ENCODE data around the gene PHGDH. TPM values are rescaled to one million over a fixed set of nuclear protein-coding genes. Genes with fewer than 3 reads are reported as not detected.
"Not testable (repeated sequence)": the region's sequence is repeated elsewhere in the genome, so short reads cannot be mapped to it uniquely, and the experiment has no call there.

Gene PHGDH
- total RNA-seq, 4 donors from 2014 or later, result 6.4 to 120 (median 34.6) TPM

DNA sequence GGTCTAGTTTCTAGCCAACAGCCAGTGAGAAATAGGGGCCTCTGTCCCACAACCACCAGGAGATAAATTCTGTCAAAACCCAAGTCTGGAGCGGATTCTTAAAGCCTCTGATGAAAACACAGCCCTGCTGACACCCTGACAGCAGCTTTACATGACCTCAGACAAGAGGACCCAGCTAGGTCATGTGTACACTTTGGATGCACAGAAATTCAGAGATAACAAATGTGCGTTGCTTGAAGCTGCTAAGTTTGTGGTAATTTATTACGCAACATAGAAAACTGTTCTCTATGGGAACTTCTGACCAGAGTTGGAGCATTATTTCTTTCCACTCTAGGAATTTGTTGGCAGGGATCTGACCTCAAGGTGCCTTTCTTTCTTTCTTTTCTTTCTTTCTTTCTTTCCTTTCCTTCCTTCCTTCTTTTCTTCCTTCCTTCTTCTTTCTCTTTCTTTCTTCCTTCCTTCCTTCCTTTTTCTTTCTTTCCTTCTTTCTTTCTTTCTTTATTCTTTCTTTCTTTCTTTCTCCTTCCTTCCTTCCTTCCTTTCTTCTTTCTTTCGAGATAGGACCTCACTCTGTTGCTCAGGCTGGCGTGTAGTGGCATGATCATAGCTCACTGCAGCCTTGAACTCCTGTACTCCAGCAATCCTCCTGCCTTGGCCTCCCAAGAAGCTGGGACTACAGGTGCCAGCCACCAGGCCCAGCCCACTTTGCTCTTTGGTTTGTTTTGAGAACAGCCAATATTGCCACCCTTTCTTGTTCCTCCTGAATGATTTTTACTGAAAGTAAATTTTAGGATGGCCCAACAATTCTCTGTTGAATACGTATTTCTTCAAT is 71.8 kb downstream of the PHGDH start:
- no peak overlapping the region for H3K27ac ChIP-seq
- H3K4me1 ChIP-seq, result no peaks in the 10 kb centered on the region
- no peaks in the 10 kb centered on the region for H3K27me3 ChIP-seq
- no peaks in the 10 kb centered on the region for H3K36me3 ChIP-seq
- TF ChIP-seq POLR2A (IDR thresholded peaks at IDR 0.05), result no peak
- TF ChIP-seq, protein P1, sequence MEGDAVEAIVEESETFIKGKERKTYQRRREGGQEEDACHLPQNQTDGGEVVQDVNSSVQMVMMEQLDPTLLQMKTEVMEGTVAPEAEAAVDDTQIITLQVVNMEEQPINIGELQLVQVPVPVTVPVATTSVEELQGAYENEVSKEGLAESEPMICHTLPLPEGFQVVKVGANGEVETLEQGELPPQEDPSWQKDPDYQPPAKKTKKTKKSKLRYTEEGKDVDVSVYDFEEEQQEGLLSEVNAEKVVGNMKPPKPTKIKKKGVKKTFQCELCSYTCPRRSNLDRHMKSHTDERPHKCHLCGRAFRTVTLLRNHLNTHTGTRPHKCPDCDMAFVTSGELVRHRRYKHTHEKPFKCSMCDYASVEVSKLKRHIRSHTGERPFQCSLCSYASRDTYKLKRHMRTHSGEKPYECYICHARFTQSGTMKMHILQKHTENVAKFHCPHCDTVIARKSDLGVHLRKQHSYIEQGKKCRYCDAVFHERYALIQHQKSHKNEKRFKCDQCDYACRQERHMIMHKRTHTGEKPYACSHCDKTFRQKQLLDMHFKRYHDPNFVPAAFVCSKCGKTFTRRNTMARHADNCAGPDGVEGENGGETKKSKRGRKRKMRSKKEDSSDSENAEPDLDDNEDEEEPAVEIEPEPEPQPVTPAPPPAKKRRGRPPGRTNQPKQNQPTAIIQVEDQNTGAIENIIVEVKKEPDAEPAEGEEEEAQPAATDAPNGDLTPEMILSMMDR (IDR thresholded peaks at IDR 0.05), result no peak
- intact Hi-C loops (cut with DNase I; ENCODE audit: low total_unique reads), result no loop called here
- DNase-seq, result no peak
- no peak overlapping the region for H3K4me3 ChIP-seq
- no peaks in the 10 kb centered on the region for H3K9me3 ChIP-seq

DNA sequence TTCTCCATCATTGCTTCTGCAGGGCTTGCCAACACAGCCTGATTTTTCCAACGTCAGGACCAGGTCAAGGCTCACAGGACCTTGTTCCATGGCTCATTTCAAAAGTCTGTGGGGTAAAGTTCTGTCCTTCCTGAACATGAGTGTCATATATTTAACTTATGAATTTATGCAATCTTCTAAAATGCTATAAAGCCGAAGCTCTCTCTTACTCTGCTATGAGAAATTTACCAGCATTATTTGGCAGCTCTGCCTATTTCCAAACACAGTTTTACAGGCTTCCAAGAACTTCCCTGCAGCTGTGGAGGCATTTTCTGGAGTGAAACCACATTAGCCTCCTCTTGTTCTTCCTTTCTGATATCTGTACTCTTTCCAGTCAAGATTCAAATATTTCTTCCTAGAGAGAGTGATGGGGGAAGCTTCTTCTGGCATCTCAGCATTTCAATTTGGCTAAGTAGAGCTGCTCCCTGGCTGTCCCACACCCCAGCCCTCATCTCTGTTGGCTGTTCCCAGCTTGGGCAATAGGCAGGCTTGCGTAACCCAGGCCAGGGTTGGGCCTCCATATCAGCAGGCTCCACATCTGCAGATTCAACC is 72.6 kb downstream of the PHGDH start:
- Histone ChIP-seq H3K27me3 (no peaks in the 10 kb centered on the region), H3K9me3 (no peaks in the 10 kb centered on the region), H3K4me3 (no peak overlapping the region), H3K4me1 (no peaks in the 10 kb centered on the region), H3K36me3 (no peaks in the 10 kb centered on the region), H3K27ac (no peak overlapping the region)
- TF ChIP-seq POLR2A (IDR thresholded peaks at IDR 0.05), result no peak
- TF ChIP-seq, protein P1 (IDR thresholded peaks at IDR 0.05), result no peak
- peak; percentile 39 to 65 for DNase-seq
- intact Hi-C loops (cut with DNase I; ENCODE audit: low total_unique reads), result no loop called here

DNA sequence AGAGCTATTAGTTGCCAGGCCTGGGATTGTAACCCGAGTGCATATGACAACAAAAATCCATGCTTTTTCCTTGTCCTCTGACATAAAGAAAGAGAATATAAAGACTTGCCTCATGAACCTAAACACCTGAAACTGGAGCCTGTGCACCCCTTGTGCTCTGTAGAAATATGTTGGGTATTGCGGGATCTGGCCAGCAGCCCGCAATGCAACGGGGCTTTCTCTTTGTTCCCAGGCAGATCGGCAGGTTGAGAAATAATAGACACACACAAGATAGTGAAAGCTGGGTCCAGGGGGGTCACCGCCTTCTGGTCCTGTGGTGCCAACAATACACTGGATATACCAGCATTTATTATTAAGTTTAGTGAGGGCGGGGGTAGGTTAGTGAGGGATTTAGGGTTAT is 74.3 kb downstream of the PHGDH start:
- DNase-seq; H3K4me1 ChIP-seq; H3K9me3 ChIP-seq; H3K36me3 ChIP-seq; H3K27ac ChIP-seq; H3K27me3 ChIP-seq; intact Hi-C loops (cut with DNase I; ENCODE audit: low total_unique reads); H3K4me3 ChIP-seq: not testable (repeated sequence)

DNA sequence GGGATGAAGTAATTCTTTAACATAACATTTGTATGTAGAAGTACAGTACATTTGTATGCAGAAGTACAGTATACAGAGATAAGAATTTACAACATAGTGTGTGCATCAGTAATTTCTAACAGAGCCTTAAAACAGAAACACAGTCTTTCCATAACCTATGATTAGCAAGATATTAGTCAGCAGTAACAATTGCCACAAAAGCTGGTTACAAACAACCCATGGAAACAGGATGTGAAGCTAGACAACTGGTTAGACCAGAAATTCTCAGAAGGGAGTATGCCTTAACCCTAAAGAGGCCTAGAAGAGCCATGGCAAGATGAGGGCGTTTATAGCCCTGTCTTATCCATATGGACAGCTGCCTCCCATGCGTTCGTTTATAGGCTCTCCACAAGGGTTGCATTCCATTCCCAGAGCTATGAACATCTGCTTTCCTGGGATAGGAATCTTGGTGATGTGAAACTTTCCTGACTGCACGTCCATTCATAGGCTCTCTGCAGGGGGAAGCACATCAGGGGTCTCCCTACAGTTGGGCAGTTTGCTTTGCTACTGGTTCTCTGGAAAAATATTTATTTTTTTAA is 74.8 kb downstream of the PHGDH start:
- intact Hi-C loops (cut with DNase I; ENCODE audit: low total_unique reads); H3K4me1 ChIP-seq; DNase-seq; H3K4me3 ChIP-seq; H3K27ac ChIP-seq; H3K36me3 ChIP-seq; H3K27me3 ChIP-seq; H3K9me3 ChIP-seq: not testable (repeated sequence)

DNA sequence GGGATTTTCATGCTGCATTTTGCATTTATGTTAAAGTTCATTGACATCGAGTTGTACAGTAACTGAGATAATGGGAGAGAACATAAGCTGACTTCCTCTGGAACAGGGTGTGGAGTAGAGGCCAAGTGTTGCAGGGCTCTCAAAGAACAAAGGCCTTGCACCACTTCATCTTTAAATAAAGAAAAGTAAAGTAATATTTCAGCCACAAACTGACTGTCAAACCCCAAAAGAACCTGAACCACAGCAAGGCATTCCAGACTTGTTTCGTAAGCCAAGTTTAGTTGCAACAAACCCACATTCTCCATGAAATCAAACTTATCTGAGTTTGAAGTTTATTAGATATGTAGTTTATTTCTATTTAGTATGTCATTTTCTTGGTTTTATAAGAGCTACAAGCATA is 76.0 kb downstream of the PHGDH start:
- no peak for DNase-seq
- H3K27me3 ChIP-seq, result no peaks in the 10 kb centered on the region

More for the DNA sequence above, 76.0 kb downstream of the PHGDH start:
- Histone ChIP-seq H3K4me1 (no peaks in the 10 kb centered on the region), H3K27ac (no peak overlapping the region), H3K9me3 (no peaks in the 10 kb centered on the region), H3K4me3 (no peak overlapping the region), H3K36me3 (no peaks in the 10 kb centered on the region)
- intact Hi-C loops (cut with DNase I; ENCODE audit: low total_unique reads), result no loop called here
- TF ChIP-seq POLR2A (IDR thresholded peaks at IDR 0.05), result no peak
- TF ChIP-seq, protein P1 (IDR thresholded peaks at IDR 0.05), result no peak

All from uterus (tissue), 4 donors.